Mucosa of descending colon (tissue), 3 donors: ENCODE results near the gene TRIM41. TPM values are rescaled to one million over a fixed set of nuclear protein-coding genes. Genes with fewer than 3 reads are reported as not detected.
"Not testable (repeated sequence)": the region's sequence is repeated elsewhere in the genome, so short reads cannot be mapped to it uniquely, and the experiment has no call there.

ENCODE experiments used
- ATAC-seq: fragments of 200-7000 bp; cut with Tn5 transposase; one replicate; pipeline ENCODE4 v1.9.1; 2020; ENCODE audit warnings: mild to moderate bottlenecking, moderate library complexity
- DNase-seq, 3 donors: peaks; one replicate each; pipeline ENCODE4 v3.0.0-alpha.2; 2020
- H3K36me3 ChIP-seq: fragments of 200-600 bp; one replicate; pipeline ENCODE4 v1.8.0; 2021; ENCODE audit warnings: low read depth, mild to moderate bottlenecking
- H3K4me1 ChIP-seq: fragments of 200-600 bp; one replicate; pipeline ENCODE4 v1.8.0; 2021; ENCODE audit warnings: low read depth, mild to moderate bottlenecking
- H3K4me3 ChIP-seq: fragments of 200-600 bp; one replicate; pipeline ENCODE4 v1.8.0; 2021; ENCODE audit warnings: mild to moderate bottlenecking
- H3K9me3 ChIP-seq: fragments of 200-600 bp; one replicate; pipeline ENCODE4 v1.8.0; 2021; ENCODE audit warnings: mild to moderate bottlenecking
- CTCF ChIP-seq: fragments of 200-600 bp; IDR thresholded peaks from one replicate; pipeline ENCODE4 v1.8.0; 2022; ENCODE audit warnings: antibody characterized with exemption, mild to moderate bottlenecking
- intact Hi-C, 2 donors: fragments of 100-400 bp; cut with DNase I in 1 of 2; cut with micrococcal nuclease in 1 of 2; formaldehyde crosslinking; loops; one replicate each; pipeline versions ENCODE4 v1.11.0 to v1.11.1; 2022; cut with DNase I, micrococcal nuclease
- total RNA-seq, 3 donors: library from RNA; stranded (reverse); fragmentation: NEBNext Ultra II Directional in 2 of 3; extraction: Animal tissue kit (Norgen Biotek cat#: 25700) in 2 of 3; gene quantifications; one replicate each; pipeline versions ENCODE4 v1.2.1 to v1.2.4, GENCODE V29; 2021 to 2023
- donor health status: DM: no; HTN: no; CAD: no; lungs with moderate emphysema.
- donor health status: DM: no; HTN: no; CAD: no.
- donor health status: DM: no; HTN: yes; CAD: no.

TRIM41 gene
- total RNA-seq, 3 donors from 2014 or later: 25.6 to 34.0 (median 27.6) TPM

GRCh38 chr5:181260720-181261319 is 37.7 kb downstream of the TRIM41 start, which contains the start of gene TRIM52:
TSS of gene TRIM52 (minus strand) at chr5:181261143. CDS start at chr5:181260813, 330 bp downstream.
- H3K36me3 ChIP-seq: no peaks in the 10 kb centered on the region
- intact Hi-C loops: no loop called here
- peak; percentile 95 for ATAC-seq
- peak within 1 kb of the TSS; percentile 85 for H3K4me3 ChIP-seq
- peaks cover 34% of the 10 kb centered on the region for H3K4me1 ChIP-seq
- H3K9me3 ChIP-seq: no peaks in the 10 kb centered on the region
- no peak for TF ChIP-seq CTCF
- peak; percentile 94 to 96 (median 96) for DNase-seq

DNA sequence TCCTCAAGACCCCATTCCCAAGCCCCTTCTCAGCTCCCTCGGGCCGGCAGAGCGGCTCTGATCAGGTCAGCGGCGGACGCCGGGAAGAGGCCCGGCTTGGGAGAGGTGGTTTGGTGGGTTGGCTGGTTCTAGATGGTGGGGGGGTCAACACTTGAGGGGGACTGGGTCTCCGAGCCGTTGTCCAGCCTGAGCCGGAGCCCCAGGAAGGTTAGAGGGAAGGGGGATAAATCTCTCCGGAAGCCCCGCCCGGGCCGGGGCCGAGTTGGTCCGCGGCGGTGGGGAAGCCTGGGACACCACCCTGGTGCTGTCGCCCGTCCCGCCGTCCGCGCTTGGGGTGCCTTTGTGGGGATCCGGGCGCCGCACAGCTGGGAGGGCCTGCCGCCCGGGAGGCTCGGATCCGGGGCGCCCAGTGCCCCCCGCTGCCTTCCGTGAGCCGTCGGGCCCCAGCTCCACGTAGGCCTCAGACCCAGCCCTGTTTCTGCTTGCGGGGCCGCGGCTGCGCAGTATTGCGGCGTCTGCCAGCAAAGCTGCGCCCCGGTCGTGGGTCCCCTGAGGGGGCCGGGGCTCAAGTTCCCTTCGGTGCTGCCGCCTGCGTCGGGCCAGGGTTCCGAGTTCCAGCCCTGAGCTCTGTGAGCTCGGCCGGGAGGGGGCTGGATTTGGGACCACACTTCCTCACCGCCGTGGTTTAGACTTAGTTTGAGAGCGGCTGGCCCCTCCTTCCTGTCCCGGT is 38.4 kb downstream of the TRIM41 start:
- no peaks in the 10 kb centered on the region for H3K9me3 ChIP-seq
- no peaks in the 10 kb centered on the region for H3K36me3 ChIP-seq
- peak overlapping the region; percentile 85 for H3K4me3 ChIP-seq
- peak; percentile 76 for ATAC-seq
- H3K4me1 ChIP-seq: peaks cover 34% of the 10 kb centered on the region
- peak; percentile 86 to 87 (median 86) for DNase-seq
- TF ChIP-seq CTCF: no peak
- intact Hi-C loops: no loop called here

DNA sequence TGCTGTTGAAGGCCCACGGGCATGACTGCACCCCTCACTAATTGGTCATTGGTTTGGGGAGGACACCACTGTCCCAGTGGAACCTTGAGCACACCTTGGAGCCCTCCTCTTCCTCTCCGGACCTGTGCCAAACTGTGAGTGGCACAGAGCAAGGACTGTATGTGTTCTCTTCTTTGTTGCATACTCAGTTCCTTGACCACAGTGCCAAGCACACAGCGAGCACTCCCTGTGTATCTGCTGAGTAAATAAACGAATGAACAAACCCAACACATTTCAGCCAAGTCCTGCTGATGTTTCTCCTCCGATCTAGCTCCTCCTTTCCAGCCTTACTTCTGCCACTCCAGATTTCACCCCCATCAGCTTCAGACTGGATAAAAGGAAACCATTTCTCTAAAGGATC is 40.6 kb downstream of the TRIM41 start:
- Histone ChIP-seq H3K36me3 (no peaks in the 10 kb centered on the region), H3K9me3 (no peaks in the 10 kb centered on the region), H3K4me3 (no peak overlapping the region), H3K4me1 (peaks cover 20% of the 10 kb centered on the region)
- intact Hi-C loops: no loop called here
- no peak for TF ChIP-seq CTCF
- DNase-seq (no peak), ATAC-seq (no peak)

- intact Hi-C loops: no loop called here
- no peak for ATAC-seq
- DNase-seq: no peak
Measured at GRCh38 chr5:181265092-181265671, 42.1 kb downstream of the TRIM41 start.

GRCh38 chr5:181267291-181267904 is 44.3 kb downstream of the TRIM41 start:
- ATAC-seq, intact Hi-C loops, H3K9me3 ChIP-seq, H3K36me3 ChIP-seq, H3K4me1 ChIP-seq, DNase-seq, H3K4me3 ChIP-seq: not testable (repeated sequence)

More at GRCh38 chr5:181265092-181265671, 42.1 kb downstream of the TRIM41 start:
- no peak for TF ChIP-seq CTCF
- Histone ChIP-seq H3K9me3 (no peaks in the 10 kb centered on the region), H3K4me1 (peaks cover 5% of the 10 kb centered on the region), H3K36me3 (no peaks in the 10 kb centered on the region), H3K4me3 (no peak overlapping the region)

DNA sequence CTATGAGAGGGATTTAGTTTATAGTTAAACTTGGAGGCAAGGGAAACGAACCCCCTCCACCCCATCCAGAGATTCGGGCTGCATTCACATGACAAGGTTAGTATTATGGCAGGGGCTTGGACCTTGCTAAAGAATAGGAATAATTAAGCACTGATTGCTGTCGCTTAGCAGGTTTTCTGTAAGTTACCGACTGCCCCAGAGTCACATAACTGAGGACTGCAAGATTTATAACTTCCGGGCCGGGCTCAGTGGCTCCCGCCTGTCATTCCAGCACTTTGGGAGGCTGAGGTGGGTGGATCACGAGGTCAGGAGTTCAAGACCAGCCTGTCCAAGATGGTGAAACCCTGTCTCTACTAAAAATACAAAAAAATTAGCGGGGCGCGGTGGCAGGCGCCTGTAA is 44.8 kb downstream of the TRIM41 start:
- intact Hi-C loops, H3K4me3 ChIP-seq, H3K36me3 ChIP-seq, H3K4me1 ChIP-seq, H3K9me3 ChIP-seq, ATAC-seq, DNase-seq: not testable (repeated sequence)
